H1 (cell line): Measurements from ENCODE around the gene NEGR1. TPM values are rescaled to one million over a fixed set of nuclear protein-coding genes. Genes with fewer than 3 reads are reported as not detected.

Experiments used
- CTCF ChIA-PET: fragments of 300-600 bp; sonication (Branson Sonifier 250); formaldehyde crosslinking; loops from one replicate; lab custom pipeline; 2021; ENCODE audit not compliant: partially characterized antibody; lab: Charles Lee
- POLR2A ChIA-PET: fragments of 300-600 bp; sonication (Branson Sonifier 250); formaldehyde crosslinking; loops from one replicate; lab custom pipeline; 2021; ENCODE audit warnings: inconsistent platforms; ENCODE audit not compliant: partially characterized antibody; lab: Charles Lee
- DNase-seq, 2 experiments: peaks; one replicate each; pipeline versions ENCODE4 v3.0.0 to v3.0.0-alpha.2; 2010 to 2022; ENCODE audit warnings: low spot score in 2 of 2, low read depth in 1 of 2, mixed read lengths in 1 of 2
- FAIRE-seq: peaks from 2 replicates; lab custom pipeline; 2011; peaks lifted over from hg19 to GRCh38; lab: Jason Lieb, UNC
- H2AFZ ChIP-seq: 2 replicates; pipeline ENCODE4 v1.8.1; 2012; ENCODE audit warnings: low read length, inconsistent platforms
- H2AK5ac ChIP-seq: 2 replicates; pipeline ENCODE4 v1.6.1; 2013; ENCODE audit warnings: low read depth, low read length
- H2BK120ac ChIP-seq: replicated peaks from 2 replicates; pipeline ENCODE3; 2013; ENCODE audit warnings: low read depth, low read length, inconsistent platforms
- H2BK12ac ChIP-seq: 2 replicates; pipeline ENCODE4 v1.6.1; 2013; ENCODE audit warnings: low read depth, low read length
- H2BK15ac ChIP-seq: 2 replicates; pipeline ENCODE4 v1.6.1; 2013; ENCODE audit warnings: low read length
- H2BK20ac ChIP-seq: 2 replicates; pipeline ENCODE4 v1.6.1; 2013; ENCODE audit warnings: low read length
- H2BK5ac ChIP-seq: 2 replicates; pipeline ENCODE4 v1.6.1; 2013; ENCODE audit warnings: low read depth, low read length
- H3K14ac ChIP-seq: 2 replicates; pipeline ENCODE4 v1.6.1; 2013; ENCODE audit warnings: inconsistent platforms; ENCODE audit not compliant: insufficient read length
- H3K18ac ChIP-seq: 2 replicates; pipeline ENCODE4 v1.6.1; 2013; ENCODE audit warnings: low read length; ENCODE audit errors: extremely low read depth
- H3K23ac ChIP-seq: 2 replicates; pipeline ENCODE4 v1.6.1; 2013; ENCODE audit warnings: inconsistent platforms; ENCODE audit not compliant: insufficient read length
- H3K23me2 ChIP-seq: 2 replicates; pipeline ENCODE4 v1.6.1; 2013; ENCODE audit warnings: low read depth, low read length
- H3K27ac ChIP-seq: 2 replicates; pipeline ENCODE4 v1.6.1; 2011; ENCODE audit warnings: low read depth, low read length, inconsistent platforms
- H3K27me3 ChIP-seq, 4 experiments: replicated peaks in 1 of 4; 1 replicate in 1 of 4; 2 replicates in 3 of 4; pipeline versions ENCODE4 v1.6.1 to v1.8.1; 2011 to 2013; ENCODE audit warnings: low read length in 3 of 4, mild to moderate bottlenecking in 3 of 4, inconsistent platforms in 2 of 4, mixed read lengths in 2 of 4, moderate library complexity in 1 of 4; ENCODE audit not compliant: control insufficient read depth in 3 of 4, insufficient read depth in 3 of 4; ENCODE audit errors: extremely low read depth in 1 of 4
- H3K36me3 ChIP-seq, 4 experiments: 2 replicates each; pipeline versions ENCODE4 v1.6.1 to v1.8.1; 2011 to 2013; ENCODE audit warnings: mild to moderate bottlenecking in 4 of 4, low read length in 3 of 4, moderate library complexity in 2 of 4, control low read depth in 1 of 4, inconsistent platforms in 1 of 4; ENCODE audit not compliant: insufficient read depth in 4 of 4, control insufficient read depth in 2 of 4
- H3K4ac ChIP-seq: replicated peaks from 2 replicates; pipeline ENCODE3; 2013; ENCODE audit warnings: low read length, low read depth, mixed read lengths, inconsistent platforms; ENCODE audit not compliant: insufficient read length
- H3K4me1 ChIP-seq, 4 experiments: replicated peaks in 1 of 4; 1 replicate in 1 of 4; 2 replicates in 3 of 4; pipeline versions ENCODE4 v1.6.1 to v1.8.1; 2011 to 2013; ENCODE audit warnings: low read length in 3 of 4, inconsistent platforms in 2 of 4, mixed read lengths in 1 of 4; ENCODE audit not compliant: insufficient read depth in 4 of 4, control insufficient read depth in 3 of 4
- H3K4me2 ChIP-seq, 2 experiments: 2 replicates each; pipeline versions ENCODE4 v1.6.1 to v1.8.1; 2011 to 2013; ENCODE audit warnings: low read depth in 2 of 2, low read length in 2 of 2, control low read depth in 1 of 2, inconsistent platforms in 1 of 2, mild to moderate bottlenecking in 1 of 2; ENCODE audit not compliant: insufficient read depth in 1 of 2
- H3K4me3 ChIP-seq, 4 experiments: fragments of 200-600, 300-600 bp in 1 of 4; sonication (generic), shearing (Covaris generic), sonication (Bioruptor Twin) in 1 of 4; 2 replicates each; pipeline versions ENCODE4 v1.5.1 to v1.8.1; 2011 to 2016; ENCODE audit warnings: low read length in 4 of 4, low read depth in 3 of 4, control low read depth in 2 of 4, inconsistent platforms in 2 of 4, mild to moderate bottlenecking in 2 of 4, mixed read lengths in 1 of 4, moderate library complexity in 1 of 4; ENCODE audit not compliant: insufficient read depth in 2 of 4; ENCODE audit errors: extremely low read depth in 1 of 4
- H3K56ac ChIP-seq: replicated peaks from 2 replicates; pipeline ENCODE3; 2013; ENCODE audit warnings: low read depth, mild to moderate bottlenecking, mixed read lengths, low read length, inconsistent platforms; ENCODE audit not compliant: insufficient read length
- H3K79me1 ChIP-seq: 2 replicates; pipeline ENCODE4 v1.6.1; 2013; ENCODE audit warnings: low read depth, low read length, control low read depth
- H3K79me2 ChIP-seq, 2 experiments: 2 replicates each; pipeline versions ENCODE4 v1.6.1 to v1.8.1; 2012 to 2013; ENCODE audit warnings: low read length in 2 of 2, mild to moderate bottlenecking in 2 of 2, inconsistent platforms in 1 of 2; ENCODE audit not compliant: insufficient read depth in 2 of 2, control insufficient read depth in 1 of 2
- H3K9ac ChIP-seq, 4 experiments: replicated peaks in 1 of 4; 1 replicate in 1 of 4; 2 replicates in 3 of 4; pipeline versions ENCODE4 v1.6.1 to v1.8.1; 2011 to 2013; ENCODE audit warnings: low read depth in 3 of 4, low read length in 3 of 4, control low read depth in 2 of 4, mild to moderate bottlenecking in 2 of 4, moderate library complexity in 2 of 4, inconsistent platforms in 1 of 4; ENCODE audit errors: extremely low read depth in 1 of 4
- H3K9me3 ChIP-seq, 2 experiments: 2 replicates each; pipeline versions ENCODE4 v1.6.1 to v1.8.1; 2012 to 2013; ENCODE audit warnings: mild to moderate bottlenecking in 2 of 2, moderate library complexity in 2 of 2, control low read depth in 1 of 2, inconsistent platforms in 1 of 2, low read depth in 1 of 2, low read length in 1 of 2, mixed read lengths in 1 of 2; ENCODE audit not compliant: insufficient read depth in 2 of 2
- H4K20me1 ChIP-seq, 2 experiments: replicated peaks in 1 of 2; 2 replicates each; pipeline versions ENCODE3 to v1.8.1; 2011 to 2013; ENCODE audit warnings: inconsistent platforms in 2 of 2, low read length in 2 of 2, mild to moderate bottlenecking in 1 of 2; ENCODE audit not compliant: insufficient read depth in 2 of 2, control insufficient read depth in 1 of 2
- H4K5ac ChIP-seq: 2 replicates; pipeline ENCODE4 v1.6.1; 2013; ENCODE audit warnings: low read length, low read depth, mixed read lengths, inconsistent platforms; ENCODE audit not compliant: insufficient read length
- H4K8ac ChIP-seq: 2 replicates; pipeline ENCODE4 v1.8.0; 2013; ENCODE audit warnings: mild to moderate bottlenecking, moderate library complexity, low read length, inconsistent platforms; ENCODE audit not compliant: insufficient read depth; ENCODE audit errors: extremely low read depth
- H4K91ac ChIP-seq: replicated peaks from 2 replicates; pipeline ENCODE3; 2013; ENCODE audit warnings: low read length, mixed read lengths, inconsistent platforms; ENCODE audit not compliant: insufficient read length
- EGR1 ChIP-seq: IDR thresholded peaks from 2 replicates; pipeline ENCODE4 v1.6.1; 2011; ENCODE audit warnings: low read depth, low read length, borderline replicate concordance
- EZH2 ChIP-seq: fragments of 200-600 bp; sonication (generic); IDR thresholded peaks from 2 replicates; pipeline ENCODE4 v1.7.1; 2012; ENCODE audit warnings: low read depth, mild to moderate bottlenecking, moderate library complexity, low read length, inconsistent platforms; ENCODE audit not compliant: severe bottlenecking
- PHF8 ChIP-seq: fragments of 200-600 bp; sonication (generic); conservative IDR thresholded peaks from 2 replicates; pipeline ENCODE4 v1.7.1; 2012; ENCODE audit warnings: low read depth, mild to moderate bottlenecking, inconsistent platforms, low read length, moderate library complexity
- RAD21 ChIP-seq, 2 experiments: IDR thresholded peaks in 1 of 2; conservative IDR thresholded peaks in 1 of 2; 2 replicates each; pipeline ENCODE4 v1.6.1; 2011; ENCODE audit warnings: low read depth in 2 of 2, low read length in 2 of 2, improper control_type of control experiment in 1 of 2, inconsistent platforms in 1 of 2, mild to moderate bottlenecking in 1 of 2, moderate library complexity in 1 of 2
- SAP30 ChIP-seq: fragments of 300-600 bp; sonication (generic); IDR thresholded peaks from 2 replicates; pipeline ENCODE4 v1.7.1; 2012; ENCODE audit warnings: low read length, moderate library complexity, mild to moderate bottlenecking, inconsistent platforms; ENCODE audit not compliant: insufficient read depth, insufficient replicate concordance
- SIN3A ChIP-seq, 2 experiments: IDR thresholded peaks in 1 of 2; conservative IDR thresholded peaks in 1 of 2; 2 replicates each; pipeline ENCODE4 v1.6.1; 2011 to 2012; ENCODE audit warnings: low read length in 2 of 2, improper control_type of control experiment in 1 of 2, low read depth in 1 of 2, mild to moderate bottlenecking in 1 of 2
- SP2 ChIP-seq: IDR thresholded peaks from 2 replicates; pipeline ENCODE4 v1.6.1; 2012; ENCODE audit warnings: mild to moderate bottlenecking, low read length, inconsistent platforms
- SRF ChIP-seq: IDR thresholded peaks from 2 replicates; pipeline ENCODE4 v1.6.1; 2011; ENCODE audit warnings: mild to moderate bottlenecking, low read depth, low read length, moderate library complexity
- TAF1 ChIP-seq: IDR thresholded peaks from 2 replicates; pipeline ENCODE4 v1.6.1; 2011; ENCODE audit warnings: mild to moderate bottlenecking, low read depth, low read length
- WGBS, 2 experiments: shearing (Covaris generic) in 1 of 2; methylation state at CpG; one replicate each; pipeline versions ENCODE4 v1.1.6 to v1.1.7; 2013 to 2015; ENCODE audit warnings: low lambda C conversion rate in 2 of 2, mixed read lengths in 2 of 2, inconsistent platforms in 1 of 2, low coverage in 1 of 2, missing lambda C conversion rate in 1 of 2; ENCODE audit not compliant: insufficient replicate concordance in 2 of 2, insufficient coverage in 1 of 2, insufficient read length in 1 of 2; ENCODE audit errors: extremely low coverage in 1 of 2, missing lambda C conversion rate in 1 of 2; 5-methylcytosine and 5-hydroxymethylcytosine counted together
- polyA plus RNA-seq, 7 experiments: library from polyadenylated mRNA; depleted of rRNA in 3 of 7; stranded (reverse) in 5 of 7; unstranded in 2 of 7; fragments of >200 nt in 5 of 7; fragments of 200-250 nt in 2 of 7; gene quantifications; 1 replicate in 5 of 7; 2 replicates in 1 of 7; 4 replicates in 1 of 7; pipeline versions ENCODE4 v1.2.1 to v1.2.3, GENCODE V29; 2011 to 2013; ENCODE audit warnings: missing spikeins in 2 of 7, mixed read lengths in 2 of 7
- total RNA-seq: library from RNA; stranded (reverse); fragmentation: NEBNext Ultra II Directional; extraction: Animal tissue kit (Norgen Biotek cat#: 25700); gene quantifications from 2 replicates; pipeline ENCODE4 v1.2.1, GENCODE V29; 2021
- TF ChIP-seq, protein P1 (sequence below): IDR thresholded peaks from 2 replicates; pipeline ENCODE4 v1.6.1; 2011; ENCODE audit warnings: low read depth, mild to moderate bottlenecking, low read length; ENCODE audit not compliant: insufficient read depth
- TF ChIP-seq, protein P2 (sequence below): IDR thresholded peaks from 2 replicates; pipeline ENCODE4 v1.6.1; 2012; ENCODE audit warnings: low read length, inconsistent platforms

NEGR1 gene
- total and polyA plus RNA-seq, 2 of the 8 experiments (the other 6 are each of a cell fraction or from before 2014, with no cell fraction given), result 0.71 to 1.3 TPM

DNA sequence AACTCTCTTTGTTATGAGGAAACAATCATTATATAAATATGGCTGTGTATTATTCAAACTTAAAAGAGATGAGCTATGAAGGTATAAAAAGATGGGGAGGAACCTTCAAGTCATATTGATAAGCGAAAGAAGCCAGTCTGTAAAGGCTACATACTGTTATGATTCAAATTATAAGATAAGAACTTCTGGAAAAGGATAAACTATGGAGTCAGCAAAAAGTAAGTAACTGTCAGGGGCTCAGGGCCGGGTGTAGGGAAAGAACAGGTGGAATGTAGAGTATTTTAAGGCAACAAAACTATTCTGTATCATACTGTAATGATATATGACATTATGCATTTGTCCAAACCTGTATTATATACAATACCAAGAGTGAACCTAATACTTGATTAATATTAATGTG lies 628.4 kb downstream of the NEGR1 start:
- no peak overlapping the region for H3K4me2 ChIP-seq
- no peak overlapping the region for H2BK20ac ChIP-seq
- WGBS, 2 experiments, result 88% methylated on average over 2 of the region's 2 CpGs; no CpG with 5 or more reads in 1 of the 2 experiments
- H2BK5ac ChIP-seq, result no peak overlapping the region
- no peaks in the 10 kb centered on the region for H3K79me1 ChIP-seq
- POLR2A ChIA-PET, result no interaction called here
- H2BK12ac ChIP-seq, result no peak overlapping the region
- H3K18ac ChIP-seq, result no peak overlapping the region
- no peak overlapping the region for H3K23ac ChIP-seq
- no peak for FAIRE-seq
- H3K14ac ChIP-seq, result no peak overlapping the region
- H4K8ac ChIP-seq, result no peak overlapping the region
- no peaks in the 10 kb centered on the region for H3K4me1 ChIP-seq
- H2AK5ac ChIP-seq, result no peak overlapping the region
- DNase-seq, result no peak
- no peaks in the 10 kb centered on the region for H3K79me2 ChIP-seq
- H3K23me2 ChIP-seq, result no peaks in the 10 kb centered on the region
- no peak overlapping the region for H3K4me3 ChIP-seq
- H3K27ac ChIP-seq, result no peak overlapping the region
- H3K56ac ChIP-seq, result no peak overlapping the region
- no peak overlapping the region for H3K4ac ChIP-seq
- no peak overlapping the region for H2BK120ac ChIP-seq
- no peak overlapping the region for H3K9ac ChIP-seq
- no peak overlapping the region for H2AFZ ChIP-seq
- no peak overlapping the region for H4K91ac ChIP-seq
- no peaks in the 10 kb centered on the region for H3K27me3 ChIP-seq
- H3K9me3 ChIP-seq, result no peaks in the 10 kb centered on the region
- H2BK15ac ChIP-seq, result no peak overlapping the region
- H4K20me1 ChIP-seq, result no peaks in the 10 kb centered on the region
- H4K5ac ChIP-seq, result no peak overlapping the region
- no peaks in the 10 kb centered on the region for H3K36me3 ChIP-seq
- CTCF ChIA-PET, result interaction anchor here (0.6 to 1.6 kb wide), 2 partner anchors 13 to 177 kb away, joined by 3 to 4 read pairs; no protein-coding TSS in a partner anchor
- no peak for TF ChIP-seq SAP30
- no peak for TF ChIP-seq EZH2
- TF ChIP-seq EGR1, result no peak
- no peak for TF ChIP-seq SRF
- no peak for TF ChIP-seq SIN3A (conservative IDR thresholded peaks at IDR 0.05 in 1 of 2, IDR thresholded peaks at IDR 0.05 in 1 of 2; ENCODE audit: low read depth in 1 of 2, low read length in 2 of 2)
- TF ChIP-seq, protein P1, sequence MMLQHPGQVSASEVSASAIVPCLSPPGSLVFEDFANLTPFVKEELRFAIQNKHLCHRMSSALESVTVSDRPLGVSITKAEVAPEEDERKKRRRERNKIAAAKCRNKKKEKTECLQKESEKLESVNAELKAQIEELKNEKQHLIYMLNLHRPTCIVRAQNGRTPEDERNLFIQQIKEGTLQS, result no peak
- TF ChIP-seq, protein P2, sequence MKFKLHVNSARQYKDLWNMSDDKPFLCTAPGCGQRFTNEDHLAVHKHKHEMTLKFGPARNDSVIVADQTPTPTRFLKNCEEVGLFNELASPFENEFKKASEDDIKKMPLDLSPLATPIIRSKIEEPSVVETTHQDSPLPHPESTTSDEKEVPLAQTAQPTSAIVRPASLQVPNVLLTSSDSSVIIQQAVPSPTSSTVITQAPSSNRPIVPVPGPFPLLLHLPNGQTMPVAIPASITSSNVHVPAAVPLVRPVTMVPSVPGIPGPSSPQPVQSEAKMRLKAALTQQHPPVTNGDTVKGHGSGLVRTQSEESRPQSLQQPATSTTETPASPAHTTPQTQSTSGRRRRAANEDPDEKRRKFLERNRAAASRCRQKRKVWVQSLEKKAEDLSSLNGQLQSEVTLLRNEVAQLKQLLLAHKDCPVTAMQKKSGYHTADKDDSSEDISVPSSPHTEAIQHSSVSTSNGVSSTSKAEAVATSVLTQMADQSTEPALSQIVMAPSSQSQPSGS, result no peak
- TF ChIP-seq SP2, result no peak
- no peak for TF ChIP-seq TAF1
- no peak for TF ChIP-seq PHF8
- TF ChIP-seq RAD21 (IDR thresholded peaks at IDR 0.05 in 1 of 2, conservative IDR thresholded peaks at IDR 0.05 in 1 of 2; ENCODE audit: low read depth in 2 of 2, low read length in 2 of 2), result no peak
